M059J (cell line): Measurements from ENCODE around the gene SNRPB2. TPM values are rescaled to one million over a fixed set of nuclear protein-coding genes. Genes with fewer than 3 reads are reported as not detected.

ENCODE experiments used
- DNase-seq: peaks from one replicate; pipeline ENCODE4 v3.0.0-alpha.2; 2012; ENCODE audit warnings: low read depth
- total RNA-seq: library from RNA; depleted of rRNA; stranded (reverse); fragments of >200 nt; shearing (Covaris generic); gene quantifications from 2 replicates; pipeline ENCODE4 v1.2.3, GENCODE V29; 2014; rRNA removed

Gene SNRPB2
- total RNA-seq: 155 and 171 TPM in 2 replicates

DNA sequence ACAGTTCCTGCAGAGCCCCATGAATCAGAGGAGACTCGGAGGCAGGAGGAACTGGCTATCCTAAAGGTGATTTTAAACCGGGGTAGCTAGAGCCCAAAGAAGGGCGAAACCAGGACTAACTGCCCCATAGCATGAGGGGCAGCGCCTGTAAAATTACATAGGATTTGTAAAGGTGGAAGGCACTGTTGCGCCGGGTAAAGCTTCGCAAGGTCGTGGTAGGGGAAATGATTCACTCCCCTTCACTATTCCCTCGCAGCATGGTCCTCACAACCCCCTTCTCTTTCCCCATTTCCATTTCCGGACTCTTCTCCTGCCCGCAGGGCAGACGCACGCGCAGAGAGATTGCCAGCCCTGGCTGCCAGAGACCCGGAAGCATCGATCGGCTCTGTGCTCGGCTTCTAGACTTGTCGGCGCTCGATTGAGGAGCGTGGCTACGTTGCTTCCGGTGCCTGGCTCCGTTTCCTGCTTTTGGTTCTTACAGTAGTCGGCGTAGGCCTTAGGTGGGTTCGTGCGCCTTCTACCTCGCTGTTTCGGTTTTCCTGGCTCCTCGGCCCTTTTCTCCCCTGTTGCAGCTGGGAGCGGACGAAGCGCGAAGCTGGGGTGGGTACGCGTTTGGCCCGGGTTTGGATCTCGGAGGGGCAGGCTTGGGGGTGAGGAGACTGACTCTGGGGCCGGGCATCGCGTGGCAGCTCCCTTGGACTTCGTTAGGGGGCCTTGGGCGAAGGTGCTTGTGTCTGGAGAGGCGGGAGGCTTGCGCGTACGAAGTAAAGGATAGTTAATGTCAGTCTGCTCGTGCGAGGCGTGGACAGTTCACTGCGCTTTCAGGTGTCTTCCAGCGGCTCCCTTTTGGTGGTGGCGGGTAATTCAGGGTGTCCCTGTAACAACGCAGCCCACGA lies at the start of gene SNRPB2:
TSS of gene SNRPB2 (plus strand) at position 462 of the 896 bp plus-strand sequence. CDS start 1,677 bp downstream, outside the sequence.
- DNase-seq: peak; percentile 97

DNA sequence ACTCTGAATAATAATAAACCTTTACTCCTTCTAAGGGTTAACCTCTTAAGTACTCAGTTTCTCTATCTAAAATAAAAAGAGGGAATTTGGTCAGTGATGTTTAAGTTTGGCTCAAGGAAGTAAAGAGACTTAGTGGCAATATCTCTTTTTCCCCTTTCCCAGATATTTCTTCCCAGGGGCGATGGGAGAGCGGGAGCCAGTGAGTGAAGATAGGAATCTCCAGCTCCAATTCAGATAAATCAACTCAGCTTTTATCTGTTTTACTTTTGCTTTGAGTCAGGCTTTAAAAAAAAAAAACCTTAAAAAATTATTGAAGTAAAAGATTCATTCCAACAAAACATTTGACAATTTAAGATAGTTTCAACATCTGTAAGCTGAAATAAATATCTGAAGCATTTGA lies 45.4 kb upstream of the SNRPB2 start:
- DNase-seq: no peak

DNA sequence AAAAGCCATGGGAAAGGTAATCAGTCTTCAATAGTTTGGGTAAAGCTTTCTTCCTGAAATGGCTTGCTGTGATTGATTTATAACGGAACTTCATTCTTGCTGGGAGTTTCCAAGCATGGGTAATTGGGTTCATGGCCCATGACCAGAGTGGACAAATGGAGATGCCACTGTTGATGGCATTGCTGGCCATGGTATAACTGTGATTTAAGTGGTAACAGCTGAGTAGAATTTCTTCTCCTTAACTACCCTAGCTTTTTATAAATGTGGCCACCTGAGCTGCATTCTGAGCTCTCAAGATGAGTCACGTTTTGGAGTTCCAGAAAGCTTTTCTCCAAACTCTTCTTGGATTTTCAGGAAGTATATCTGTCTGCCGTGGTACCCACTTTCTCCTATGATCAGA lies 39.9 kb upstream of the SNRPB2 start:
- DNase-seq: no peak

DNA sequence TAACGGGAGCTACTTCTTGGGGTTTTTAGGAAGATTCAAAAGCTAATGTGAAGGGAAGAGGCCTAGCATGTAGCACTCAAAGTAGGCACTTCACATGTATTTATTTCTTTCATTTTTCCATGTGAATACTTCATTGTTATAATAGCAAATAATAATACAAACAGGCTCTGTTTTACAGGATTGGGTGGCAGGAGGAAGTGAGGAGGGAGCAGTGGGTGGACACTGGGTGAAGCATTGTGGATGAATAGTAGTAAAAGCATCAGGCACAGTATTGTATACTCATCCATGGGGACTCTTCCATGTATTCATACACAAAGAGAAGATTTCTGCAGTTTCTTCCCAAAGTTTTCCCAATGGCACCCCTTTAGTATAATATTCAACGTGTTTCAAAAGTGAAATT lies 38.4 kb upstream of the SNRPB2 start:
- DNase-seq: no peak

DNA sequence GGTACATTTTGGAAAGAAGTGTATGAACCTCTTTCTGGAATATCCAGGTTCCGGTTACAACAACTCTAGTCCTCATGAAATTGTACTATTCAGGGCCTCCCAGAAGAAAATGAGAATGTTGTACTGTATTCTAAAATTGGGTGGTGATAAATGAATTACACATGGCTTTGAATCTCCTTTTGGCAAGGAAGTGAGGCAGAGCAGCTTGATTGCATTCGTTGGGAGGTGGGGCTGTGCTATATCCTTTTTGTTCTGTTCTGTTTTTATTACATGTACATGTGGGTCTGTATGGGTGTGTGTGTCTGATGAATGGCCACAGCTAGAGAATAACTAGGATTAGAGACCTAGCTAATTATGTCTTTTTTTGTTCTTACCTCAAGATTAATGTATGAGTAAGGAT lies 37.8 kb upstream of the SNRPB2 start:
- DNase-seq: no peak

DNA sequence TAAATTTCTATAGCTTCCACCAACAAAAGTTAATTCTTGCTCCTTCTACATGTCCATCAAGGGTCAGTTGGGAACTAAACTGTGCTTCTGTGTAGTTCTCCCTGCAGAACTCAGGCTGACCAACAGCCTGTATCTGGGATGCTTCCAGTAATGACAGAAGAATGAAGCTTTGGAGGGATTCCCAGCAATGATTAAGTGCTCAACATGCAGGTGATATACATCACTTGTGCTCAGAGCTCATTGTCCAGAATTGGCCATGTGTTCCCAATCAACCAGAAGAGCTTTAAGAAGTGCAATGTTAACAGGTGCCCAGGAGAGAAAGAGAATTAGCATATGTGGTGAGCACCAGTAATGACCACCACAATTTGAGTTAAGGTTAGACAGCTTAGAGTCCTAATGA lies 37.4 kb upstream of the SNRPB2 start:
- DNase-seq: no peak

DNA sequence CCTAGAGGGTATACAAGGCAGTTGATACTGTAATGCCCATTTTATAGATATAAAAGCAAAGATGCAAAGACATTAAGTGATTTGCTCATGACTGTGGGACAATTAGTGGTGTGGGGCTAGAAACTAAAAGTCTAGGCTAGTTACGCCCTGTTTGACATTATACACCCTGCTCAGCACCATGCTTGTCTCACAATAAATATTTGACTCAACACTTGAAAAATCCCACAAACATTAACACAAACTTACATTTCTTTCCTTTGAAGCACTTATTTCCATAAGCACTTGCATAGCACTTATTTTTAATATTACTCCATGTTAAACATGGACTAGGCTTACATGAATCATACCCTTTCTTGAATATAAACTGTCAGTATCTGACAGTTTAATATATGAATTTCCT lies 36.5 kb upstream of the SNRPB2 start:
- DNase-seq: no peak

DNA sequence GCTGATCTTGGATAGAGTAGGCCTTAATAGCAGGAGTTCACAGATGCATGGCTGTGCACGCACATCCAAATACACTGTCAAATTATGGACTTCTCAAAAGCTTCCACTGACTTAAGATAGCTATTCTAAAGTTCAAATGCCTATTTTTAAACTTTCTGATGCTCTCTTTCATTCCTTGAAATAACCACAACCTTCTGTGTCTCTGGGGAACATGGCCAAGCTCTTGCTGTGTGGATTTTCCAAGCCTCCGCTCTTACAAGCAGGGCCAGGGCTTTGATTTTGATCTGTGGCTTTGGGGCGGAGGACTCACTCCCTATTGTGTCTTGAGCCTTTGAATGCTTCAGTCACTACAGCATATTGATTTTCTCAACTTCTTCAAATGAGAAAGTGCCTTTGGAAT lies 35.7 kb upstream of the SNRPB2 start:
- DNase-seq: no peak

DNA sequence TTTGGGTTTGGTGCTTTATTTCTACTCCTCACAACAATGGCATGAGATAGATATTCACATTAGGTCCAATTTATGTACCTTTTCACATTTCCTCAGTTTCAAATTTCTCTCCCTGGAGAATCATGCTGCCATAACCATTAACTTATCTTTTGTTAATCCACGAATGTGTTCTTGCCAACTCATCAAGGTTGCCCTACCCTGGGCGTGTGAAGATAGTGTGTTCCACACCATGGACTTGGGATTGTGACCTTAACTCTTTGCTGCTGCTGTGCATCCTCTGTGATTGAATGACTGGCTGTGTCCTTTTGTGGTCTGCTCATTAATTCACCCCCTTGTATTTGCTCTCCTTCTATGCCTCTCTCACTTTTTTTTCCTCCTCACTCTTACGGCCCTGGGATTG lies 34.2 kb upstream of the SNRPB2 start:
- DNase-seq: no peak

DNA sequence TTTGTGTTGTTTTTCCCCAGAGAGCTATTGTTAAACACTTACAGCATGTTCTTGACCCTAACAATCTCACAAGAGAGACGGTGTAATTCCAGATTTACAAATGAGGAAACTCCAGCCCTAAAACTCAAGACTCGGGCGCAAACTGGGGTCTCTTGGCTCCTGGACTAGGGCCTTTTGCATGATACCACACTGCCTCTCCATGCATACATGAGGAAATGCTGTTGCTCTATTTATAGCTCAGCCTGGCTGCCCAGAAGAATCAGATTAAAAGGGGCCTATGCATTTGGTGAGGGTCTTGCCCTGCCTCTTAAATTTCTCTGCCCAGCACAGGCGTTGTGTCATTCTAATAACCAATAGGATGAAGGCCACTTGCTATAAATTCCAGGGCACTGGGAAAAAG lies 30.5 kb upstream of the SNRPB2 start:
- DNase-seq: no peak

DNA sequence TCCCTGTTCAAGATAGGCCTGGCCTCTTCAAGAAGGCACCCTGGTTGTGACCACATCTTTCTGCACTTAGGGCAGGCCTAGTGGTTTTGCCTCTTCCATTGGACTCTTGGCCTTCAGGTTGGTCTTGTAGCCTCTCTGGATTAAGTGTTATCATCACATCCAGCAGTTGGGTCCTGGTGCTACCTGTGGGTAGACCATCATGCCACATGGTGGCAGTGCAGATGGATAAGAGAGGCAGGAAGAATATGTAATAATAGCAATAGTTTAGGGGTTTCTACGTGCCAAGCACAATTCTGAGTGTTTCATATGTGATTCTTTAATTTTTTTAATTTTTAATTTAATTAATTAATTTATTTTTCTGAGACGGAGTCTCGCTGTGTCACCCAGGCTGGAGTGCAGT lies 28.5 kb upstream of the SNRPB2 start:
- peak; percentile 18 for DNase-seq

DNA sequence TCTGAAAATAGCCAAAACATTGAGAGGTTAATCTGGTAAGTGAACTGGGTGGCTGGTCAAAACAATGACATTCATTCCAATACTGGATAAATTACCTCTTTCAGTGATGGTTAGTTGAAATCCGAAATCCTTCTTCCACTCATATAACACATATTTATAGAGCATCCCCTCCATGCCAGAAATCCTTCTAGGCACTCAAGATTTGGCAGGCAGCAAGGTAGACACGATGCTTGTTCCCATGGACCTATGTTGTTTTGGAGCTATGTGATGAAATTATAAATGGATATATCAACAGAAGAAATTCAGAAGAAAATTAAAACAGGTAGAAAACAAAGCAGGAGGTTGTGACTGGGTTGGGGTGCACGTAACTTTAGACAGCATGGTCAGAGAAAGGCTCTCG lies 26.3 kb upstream of the SNRPB2 start:
- DNase-seq: no peak

DNA sequence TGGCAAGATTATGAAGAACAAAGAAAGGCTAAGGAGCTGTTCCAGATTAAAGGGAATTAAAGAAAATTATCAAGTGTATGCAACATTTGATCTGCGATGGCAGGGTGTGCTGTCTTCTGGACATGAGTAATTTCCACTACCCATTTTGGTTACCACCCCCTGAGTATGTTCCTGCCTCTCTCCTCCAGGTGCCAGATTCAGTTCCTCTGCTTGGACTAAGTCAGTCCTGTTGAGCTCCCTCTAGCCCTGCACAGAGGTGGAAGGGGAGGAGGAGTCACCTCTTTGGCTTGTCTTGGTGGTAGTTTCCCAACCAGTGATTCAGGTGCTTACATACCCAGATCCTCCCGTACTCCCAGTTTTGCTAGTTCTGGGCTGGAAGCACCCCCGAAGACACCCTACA lies 22.2 kb upstream of the SNRPB2 start:
- no peak for DNase-seq

DNA sequence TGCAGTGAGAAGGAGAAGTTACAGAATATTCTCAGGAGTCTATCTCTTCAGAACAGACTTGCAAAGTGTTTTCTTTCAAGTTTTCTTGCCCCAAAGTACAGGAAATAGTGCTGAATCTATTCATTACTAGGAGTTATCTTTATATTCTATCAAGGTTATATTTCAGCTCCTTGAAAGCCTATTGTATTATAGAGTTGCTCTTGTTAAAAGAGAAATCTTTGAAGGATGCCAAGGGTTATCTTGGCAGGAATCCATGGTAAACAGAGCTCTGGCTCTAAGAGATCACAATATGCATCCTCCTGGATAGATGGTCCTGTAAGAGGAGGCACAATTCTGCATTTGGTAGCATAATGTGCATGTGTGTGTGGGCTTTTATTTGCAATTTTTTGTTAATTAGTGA lies 21.2 kb upstream of the SNRPB2 start:
- no peak for DNase-seq

DNA sequence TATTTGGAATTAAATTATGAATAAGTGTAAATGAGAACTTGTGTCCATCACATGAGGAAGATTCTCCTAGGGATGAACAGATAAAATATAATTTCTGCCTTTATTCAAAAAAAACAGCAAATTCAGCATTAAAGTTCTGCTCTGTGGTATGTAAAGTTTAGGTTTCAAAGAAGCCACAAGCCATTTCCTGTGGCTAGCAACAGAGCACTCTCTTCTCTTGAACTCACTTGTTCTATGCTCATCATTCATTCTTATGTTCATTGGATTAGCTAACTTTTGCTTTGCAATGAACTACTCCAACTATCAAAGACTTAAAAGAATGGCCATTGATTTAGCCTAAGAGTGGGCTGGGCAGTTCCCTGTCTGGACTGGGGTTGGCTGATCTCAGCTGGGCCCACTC lies 20.8 kb upstream of the SNRPB2 start:
- no peak for DNase-seq

DNA sequence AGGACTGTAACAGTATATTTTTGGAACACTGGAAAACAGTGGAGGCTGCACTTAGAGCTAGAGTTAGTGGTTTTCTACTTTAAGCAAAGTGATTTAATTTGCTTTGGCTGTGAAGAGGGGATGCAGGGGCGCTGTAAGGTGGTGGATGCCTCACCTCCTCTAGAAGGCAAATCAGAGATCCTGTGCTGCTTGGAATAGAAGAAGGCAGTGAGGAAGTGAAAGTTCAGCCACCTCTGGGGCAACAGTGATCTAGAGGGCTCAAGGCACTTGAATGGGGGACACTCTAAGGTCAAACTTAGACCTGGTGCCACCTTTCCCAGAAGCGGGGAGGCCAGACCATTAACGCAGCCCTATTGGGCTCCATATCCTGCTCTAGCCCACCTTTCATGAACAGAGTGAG lies 19.0 kb upstream of the SNRPB2 start:
- no peak for DNase-seq

DNA sequence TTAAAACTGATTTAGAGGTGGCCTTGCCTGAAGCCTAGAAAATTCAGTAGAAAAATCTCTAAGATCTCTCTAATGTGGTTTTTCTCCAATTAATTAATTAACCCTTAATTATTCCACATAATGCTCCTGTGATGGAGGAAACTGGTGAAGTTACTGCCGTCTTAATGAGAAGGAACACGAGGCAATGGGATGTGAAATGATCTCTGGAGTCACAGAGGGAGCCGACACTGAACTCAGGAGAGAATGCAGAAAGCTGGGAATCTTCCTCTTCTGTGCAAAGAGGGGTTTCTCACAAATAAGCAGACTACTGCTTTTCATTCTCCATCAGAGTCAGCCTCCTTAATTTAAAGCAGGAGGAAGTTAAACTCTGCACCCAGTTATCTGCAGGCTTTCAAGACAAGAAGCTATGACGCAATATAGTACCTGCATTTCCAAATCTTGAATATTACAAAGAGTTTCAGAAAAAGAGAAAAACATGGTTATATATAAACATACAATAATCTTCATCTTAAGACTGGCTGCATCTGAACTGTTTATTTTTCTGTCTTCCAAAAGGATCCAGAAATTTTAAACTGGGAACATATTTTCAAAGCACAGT lies 18.1 kb upstream of the SNRPB2 start:
- no peak for DNase-seq

DNA sequence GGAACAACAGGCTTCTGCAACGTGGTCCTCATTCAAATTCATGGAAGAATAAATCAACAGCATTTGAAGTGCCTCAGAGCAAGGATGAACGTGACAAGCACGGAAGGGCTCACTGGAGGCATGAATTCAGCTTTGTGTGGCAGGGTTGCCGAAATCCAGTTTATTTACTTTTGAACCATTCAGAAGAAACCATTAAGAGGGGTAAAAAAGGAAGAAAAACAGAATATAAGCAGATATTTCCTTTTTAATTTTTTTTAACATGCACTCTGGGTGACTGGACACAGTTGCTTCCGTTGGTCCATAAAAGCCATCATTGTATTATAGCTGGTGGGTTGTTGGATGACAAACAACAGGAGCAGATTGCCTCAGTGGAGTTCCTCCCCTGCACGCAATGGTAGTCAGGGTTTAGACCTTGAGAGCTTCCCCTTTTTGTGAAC lies 17.3 kb upstream of the SNRPB2 start:
- no peak for DNase-seq

DNA sequence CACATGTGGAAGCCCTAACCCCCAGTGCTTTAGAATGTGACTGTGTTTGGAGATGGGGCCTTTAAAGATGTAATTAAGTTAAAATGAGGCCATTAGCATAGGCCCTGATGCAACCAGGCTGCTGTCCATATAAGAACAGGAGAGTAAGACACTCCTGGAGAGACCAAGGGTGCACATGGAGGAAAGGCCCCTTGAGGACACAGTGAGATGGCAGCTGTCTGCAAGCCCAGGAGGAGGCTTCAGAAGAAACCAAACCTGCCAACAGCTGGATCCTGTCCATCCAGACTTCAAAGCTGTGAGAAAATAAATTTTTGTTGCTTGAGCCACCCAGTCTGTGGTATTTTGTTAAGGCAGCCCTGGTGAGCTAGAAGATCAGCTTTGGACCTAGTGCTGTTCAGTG lies 16.8 kb upstream of the SNRPB2 start:
- DNase-seq: no peak

DNA sequence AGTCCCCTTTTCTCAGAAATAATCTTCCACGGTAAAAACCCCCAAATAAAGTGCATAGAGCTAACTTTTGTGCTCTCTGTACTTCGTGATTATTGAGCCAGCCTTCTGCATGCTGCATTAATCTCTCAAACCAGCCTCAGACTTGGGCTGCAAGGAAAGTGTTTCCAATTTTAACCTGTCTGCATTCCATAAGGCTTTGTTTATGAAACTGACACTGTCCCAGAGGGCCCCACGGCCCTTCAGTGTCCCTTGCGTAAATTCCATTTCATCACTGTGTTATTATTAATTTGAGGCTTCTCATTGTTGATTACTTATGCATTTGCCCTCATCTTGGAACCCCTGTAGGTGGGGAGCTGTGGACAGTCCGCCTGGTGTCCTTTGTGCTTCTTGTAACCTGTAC lies 15.6 kb upstream of the SNRPB2 start:
- no peak for DNase-seq

DNA sequence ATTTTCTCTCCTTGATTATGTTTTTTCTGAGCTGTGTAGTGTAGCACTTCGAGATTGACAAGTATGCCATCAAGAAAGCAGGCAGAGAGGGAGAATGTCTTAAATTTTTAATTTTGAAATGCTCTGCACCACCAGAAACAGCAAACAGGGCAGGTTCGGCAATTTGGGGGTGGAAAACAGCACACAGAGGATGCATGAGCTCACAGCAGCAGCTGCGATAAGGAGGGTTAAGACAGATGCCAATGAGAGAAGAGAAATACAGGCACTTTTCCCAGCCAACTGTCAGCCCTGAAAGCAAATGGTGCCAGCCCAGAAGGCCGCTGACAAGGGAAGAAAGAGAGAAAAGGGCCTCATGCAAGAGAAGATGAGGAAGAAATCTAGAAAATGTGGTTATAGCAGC lies 15.1 kb upstream of the SNRPB2 start:
- DNase-seq: no peak

DNA sequence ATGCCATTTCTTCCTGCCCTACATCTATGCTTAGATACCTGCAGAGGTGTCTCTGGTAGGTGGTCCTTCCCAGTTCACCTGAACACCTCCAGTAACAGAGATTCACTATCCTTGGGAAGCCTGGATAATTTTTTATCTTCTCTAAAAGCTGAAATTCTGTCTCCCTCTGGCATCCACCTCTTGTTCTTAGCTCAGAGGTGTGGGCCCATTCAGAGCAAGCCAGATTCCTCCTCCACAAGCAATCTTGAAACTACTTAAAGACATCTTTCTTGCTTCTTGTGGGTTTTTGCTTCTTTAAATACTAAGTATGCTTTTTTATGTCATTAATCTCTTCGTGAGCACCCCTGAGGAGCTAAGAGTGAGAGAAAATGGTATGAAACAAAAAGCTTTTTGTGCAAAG lies 10.4 kb upstream of the SNRPB2 start:
- DNase-seq: no peak

DNA sequence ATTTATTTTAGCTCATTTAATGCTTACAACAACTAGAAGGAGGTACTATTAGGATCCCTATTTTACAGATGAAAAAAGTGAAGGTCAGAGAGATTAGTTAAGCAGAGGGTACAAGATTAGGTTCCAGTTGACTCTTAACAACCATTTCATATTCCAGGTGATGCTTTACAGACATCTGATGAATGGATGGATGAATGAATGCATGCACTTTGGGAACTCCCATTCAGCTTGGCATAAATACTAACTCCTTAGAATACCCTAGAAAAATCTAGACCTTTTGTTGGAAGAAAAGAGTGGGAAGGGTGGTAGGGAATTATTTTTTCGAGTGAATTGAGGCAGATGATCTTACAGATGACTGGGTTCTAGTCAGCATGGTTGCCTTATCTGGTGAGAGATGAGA lies 746 bp upstream of the SNRPB2 start:
- DNase-seq: no peak
